Hematopoietic multipotent progenitor cell (in vitro differentiated cells): ENCODE measurements around the gene GLG1. TPM values are rescaled to one million over a fixed set of nuclear protein-coding genes. Genes with fewer than 3 reads are reported as not detected.
"Not testable (repeated sequence)": the region's sequence is repeated elsewhere in the genome, so short reads cannot be mapped to it uniquely, and the experiment has no call there.

ENCODE experiments used
- DNase-seq, 3 donors: peaks; one replicate each; pipeline ENCODE4 v3.0.0-alpha.2; 2011 to 2015; ENCODE audit warnings: low read depth in 2 of 3, low spot score in 2 of 3
- total RNA-seq: library from RNA; depleted of rRNA; stranded (reverse); fragments of >200 nt; gene quantifications from one replicate; pipeline ENCODE4 v1.2.3, GENCODE V29; 2012

GLG1 gene
- total RNA-seq, result 32.9 TPM

DNA sequence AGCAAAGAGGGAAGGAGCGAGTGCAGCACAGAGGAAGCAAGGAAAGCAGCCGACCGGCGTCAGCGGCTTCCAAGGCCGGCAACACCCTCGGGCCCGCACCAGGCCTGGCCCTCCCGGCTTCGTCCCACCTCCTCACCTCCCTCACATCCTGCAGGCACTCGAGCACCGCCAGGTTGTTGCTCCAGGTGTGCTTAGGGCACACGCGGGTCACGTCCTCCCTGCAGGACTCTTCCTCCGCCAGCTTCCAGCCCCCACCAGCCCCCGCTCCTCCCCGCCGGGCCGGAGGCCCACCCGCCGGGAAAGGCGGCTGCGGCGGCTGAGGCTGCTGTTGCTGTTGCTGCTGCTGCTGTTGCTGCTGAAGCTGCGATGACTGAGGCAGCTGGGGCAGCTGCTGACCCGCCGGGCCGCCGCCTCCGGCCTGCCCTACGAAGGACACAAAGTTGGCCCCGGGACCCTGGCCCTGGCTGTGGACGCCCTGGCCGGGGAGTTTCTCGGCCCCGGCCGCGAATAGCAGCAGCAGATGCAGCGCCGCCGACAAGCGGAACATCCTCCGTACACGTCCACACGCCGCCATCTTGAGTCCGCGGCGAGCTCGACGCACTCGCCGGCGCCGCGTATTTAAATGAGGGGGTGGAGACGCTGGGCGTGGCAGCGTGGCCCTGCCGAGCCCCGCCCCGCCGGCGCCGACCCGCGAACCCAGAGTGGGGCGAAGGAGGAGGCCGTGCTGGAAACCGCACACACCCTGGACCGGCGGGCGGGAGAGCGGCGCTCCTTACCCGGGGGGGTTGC, at the start of gene GLG1:
Gene GLG1 (minus strand): TSS at position 594 of the 789 bp plus-strand sequence. CDS start 20 bp downstream, at position 574.
- peak; percentile 81 to 90 (median 90) for DNase-seq

DNA sequence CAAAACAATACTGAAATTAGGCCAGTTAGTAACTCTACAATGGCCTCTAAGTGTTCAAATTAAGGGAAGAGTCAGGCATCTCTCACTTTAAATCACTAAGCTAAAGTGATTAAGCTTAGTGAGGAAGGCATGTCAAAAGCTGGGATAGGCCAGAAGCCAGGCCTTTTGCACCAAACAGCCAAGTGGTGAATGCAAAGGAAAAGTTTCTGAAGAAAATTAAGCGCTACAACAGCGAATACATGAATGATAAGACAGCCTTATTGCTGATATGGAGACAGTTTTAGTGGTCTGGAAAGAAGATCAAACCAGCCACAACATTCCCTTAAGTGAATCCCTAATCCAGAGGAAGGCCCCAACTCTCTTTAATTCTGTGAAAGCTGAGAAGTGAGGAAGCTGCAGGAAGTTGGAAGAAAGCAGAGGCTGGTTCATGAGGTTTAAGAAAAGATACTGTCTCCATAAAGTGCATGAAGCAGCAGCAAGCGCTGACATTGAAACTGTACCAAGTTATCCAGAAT, 47.7 kb upstream of the GLG1 start:
- no peak for DNase-seq

DNA sequence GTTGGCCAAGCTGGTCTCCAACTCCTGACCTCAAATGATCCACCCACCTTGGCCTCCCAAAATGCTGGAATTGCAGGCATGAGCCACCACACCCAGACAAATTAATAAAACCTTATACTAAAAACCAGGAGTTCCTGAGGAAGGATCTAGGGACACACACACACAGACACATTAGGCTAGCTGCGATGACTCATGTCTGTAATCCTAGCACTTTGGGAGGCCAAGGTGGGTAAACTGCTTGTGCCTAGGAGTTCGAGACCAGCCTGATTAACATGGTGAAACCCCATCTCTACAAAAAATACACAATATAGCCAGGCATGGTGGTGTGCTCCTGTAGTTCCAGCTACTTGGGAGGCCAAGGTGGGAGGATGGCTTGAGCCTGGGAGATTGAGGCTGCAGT, 46.0 kb upstream of the GLG1 start:
- not testable (repeated sequence) for DNase-seq

- no peak for DNase-seq
These were observed 45.3 kb upstream of the GLG1 start for GRCh38 chr16:74652249-74652648.

DNA sequence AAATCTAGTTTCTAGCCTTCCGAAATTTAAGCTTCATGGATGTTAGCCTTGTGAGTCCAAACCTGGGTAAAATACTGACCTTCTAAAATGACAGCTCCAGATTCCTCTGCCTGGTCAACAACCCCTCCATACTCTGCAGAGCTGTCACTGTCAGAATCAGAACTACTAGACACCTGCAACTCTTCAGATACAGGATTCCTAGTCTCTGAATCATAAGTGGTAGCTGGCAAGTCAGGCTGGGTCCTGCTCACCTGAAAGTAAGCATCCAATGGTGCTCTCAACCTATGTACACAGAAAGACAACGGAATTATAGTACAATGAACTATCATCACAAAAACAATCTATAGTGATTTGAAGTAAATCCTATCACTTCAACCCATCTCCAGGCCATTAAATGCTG, 44.9 kb upstream of the GLG1 start:
- DNase-seq, result no peak

- peak in 2 of 3 donors; percentile 22 to 52 for DNase-seq
These were observed 44.2 kb upstream of the GLG1 start for GRCh38 chr16:74650966-74651567.

DNA sequence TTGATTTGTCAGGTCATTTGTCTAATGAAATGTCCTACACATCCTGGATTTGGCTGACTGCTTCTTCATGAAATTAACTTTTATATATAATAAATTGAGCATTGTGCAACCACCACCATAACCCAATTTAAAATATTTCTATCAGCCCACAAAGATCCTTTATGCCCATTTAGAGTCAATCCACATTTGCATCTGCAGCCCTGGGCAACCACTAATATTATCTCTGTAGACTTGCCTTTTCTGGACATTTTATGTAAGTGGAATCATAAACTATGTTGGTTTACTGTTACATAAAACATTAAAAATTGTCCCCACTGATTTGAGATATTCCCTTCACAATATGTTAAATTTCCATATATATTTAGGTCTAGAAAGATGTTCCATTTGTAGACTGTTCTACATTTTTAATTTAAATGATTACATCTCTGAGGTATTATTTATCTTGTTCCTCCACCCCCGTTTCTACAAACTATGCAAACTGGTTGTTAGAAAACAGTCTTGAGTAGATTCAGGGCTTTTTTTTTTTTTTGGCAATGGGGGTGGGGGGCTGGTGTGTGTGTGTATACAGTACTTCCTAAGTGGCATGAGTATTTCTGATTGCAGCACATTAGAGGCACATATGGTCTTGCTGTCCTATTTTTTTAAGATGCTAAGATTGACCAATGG, 43.1 kb upstream of the GLG1 start:
- no peak for DNase-seq

GRCh38 chr16:74641969-74642368, 35.1 kb upstream of the GLG1 start:
- no peak for DNase-seq

DNA sequence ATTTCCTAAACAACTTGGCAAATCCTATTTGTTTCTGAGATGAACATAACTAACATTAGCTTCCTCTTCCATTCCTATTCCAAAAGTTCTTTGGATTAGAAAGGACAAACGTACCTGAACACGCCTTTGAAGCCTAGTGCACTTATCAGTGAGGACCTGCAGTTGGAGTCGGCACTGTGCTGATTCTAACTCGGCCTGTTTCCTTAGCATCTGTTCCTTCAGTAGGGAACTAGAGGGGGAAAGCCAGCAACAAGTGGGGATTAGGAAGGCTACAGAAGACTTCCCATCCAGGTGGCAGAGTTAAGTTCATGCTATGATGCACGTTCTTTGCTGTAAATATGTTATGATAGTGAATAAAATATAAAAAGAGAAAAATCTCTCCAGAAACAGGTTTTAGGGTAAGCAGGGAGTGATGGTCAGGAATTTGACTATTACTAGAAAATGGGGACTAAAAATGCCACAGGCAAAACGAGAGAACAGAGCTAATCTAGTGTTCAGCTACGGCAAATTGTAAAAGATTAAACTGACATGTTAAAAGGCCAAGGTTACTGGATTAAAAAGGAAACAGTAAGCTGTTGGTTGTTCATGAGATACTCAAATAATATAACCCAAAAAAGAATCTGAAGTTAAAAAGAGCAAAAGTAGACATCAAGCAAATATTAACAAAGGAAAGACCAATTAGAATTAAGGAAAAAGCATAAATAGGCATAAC, 31.0 kb upstream of the GLG1 start:
- DNase-seq, result no peak

- DNase-seq, result no peak
These were observed 28.4 kb upstream of the GLG1 start for GRCh38 chr16:74635303-74635702.

- DNase-seq, result no peak
These were observed 26.8 kb upstream of the GLG1 start for GRCh38 chr16:74633686-74634085.

DNA sequence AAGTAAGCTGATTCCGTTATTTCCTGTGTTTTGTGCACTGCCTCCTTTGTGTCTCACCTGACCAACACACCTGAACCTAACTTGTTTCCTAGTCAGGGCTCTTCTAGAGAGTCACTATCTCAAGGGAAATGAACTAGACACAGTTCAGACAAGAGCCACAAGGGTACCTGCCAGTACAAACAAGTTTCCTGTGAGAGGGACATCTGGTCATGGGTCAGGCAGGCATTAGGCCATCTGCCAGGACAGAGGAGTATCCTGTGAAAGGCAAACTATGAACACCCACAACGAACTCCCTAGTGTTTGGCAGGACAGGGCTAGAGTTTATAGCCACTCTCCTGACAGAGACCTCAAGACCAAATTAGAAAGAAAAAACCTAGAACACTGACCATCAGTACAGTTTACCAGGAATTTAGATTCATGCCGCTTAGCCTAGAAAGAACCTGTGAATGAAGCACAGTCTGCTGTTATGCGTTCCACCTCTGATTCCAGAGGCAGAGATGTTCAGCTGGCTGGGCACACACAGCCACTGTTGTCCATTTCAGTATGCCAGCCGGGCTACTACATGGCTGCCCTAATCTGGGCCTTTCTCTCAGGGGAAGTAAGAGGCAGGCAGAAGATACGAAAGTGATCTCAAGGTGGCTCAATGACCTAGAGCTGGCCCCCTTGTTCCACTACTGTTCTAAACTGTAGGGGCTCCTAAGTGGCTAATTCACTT, 20.7 kb upstream of the GLG1 start:
- DNase-seq, result no peak

- DNase-seq, result no peak
These were observed 20.0 kb upstream of the GLG1 start for GRCh38 chr16:74626741-74627416.

DNA sequence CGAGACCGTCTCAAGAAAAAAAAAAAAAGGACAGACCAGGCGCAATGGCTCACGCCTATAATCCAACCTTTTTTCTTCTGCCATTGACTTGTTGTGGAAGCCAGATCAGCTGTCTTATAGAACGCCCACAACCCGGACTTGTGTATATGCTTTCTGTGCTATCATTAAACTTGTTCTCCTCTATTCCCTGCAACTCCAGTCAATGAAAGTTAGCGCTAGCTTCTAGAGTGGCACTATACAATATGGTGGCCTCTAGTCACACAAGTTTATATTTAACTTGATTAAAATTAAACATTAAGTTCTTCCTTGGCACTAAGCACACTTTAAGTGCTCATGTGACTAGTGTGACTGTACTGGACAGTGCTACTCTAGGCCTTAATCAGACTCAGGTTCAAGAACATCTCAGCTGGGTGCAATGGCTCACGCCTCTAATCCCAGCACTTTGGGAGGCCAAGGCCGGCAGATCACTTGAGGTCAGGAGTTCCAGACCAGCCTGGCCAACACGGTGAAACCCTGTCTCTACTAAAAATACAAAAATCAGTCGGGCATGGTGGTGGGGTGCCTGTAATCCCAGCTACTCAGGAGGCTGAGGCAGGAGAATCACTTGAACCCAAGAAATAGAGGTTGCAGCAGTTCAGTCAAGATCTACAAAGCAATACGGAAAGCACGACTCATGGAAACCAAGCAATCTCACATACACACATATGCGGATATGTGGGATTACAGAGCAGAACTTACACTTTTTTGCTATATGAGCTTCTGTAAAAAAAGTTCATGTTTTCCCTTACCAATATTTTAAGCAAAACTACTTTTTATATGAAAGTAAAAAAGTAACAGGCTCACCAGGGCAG, 18.8 kb upstream of the GLG1 start:
- no peak for DNase-seq

DNA sequence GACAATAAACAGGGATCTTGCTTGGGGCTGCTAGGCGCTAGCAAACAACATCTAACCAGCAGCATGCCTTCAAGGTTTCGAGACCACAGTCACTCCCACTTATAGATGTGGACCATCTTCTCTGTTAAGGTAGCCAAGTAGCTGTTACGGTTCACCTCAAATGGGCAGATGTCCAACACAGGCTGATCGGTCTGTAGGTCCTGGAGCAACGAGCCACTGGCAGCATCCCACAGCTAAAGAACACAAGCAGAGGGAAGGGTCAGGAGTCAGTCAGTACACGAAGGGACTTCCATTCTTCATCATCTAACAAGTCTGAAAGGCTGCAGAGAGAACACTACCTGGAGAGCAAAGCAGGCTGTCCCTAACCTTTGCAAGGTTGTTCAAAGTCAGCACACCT, 16.9 kb upstream of the GLG1 start:
- DNase-seq, result no peak

- peak in 2 of 3 donors; percentile 33 to 55 for DNase-seq
These were observed 16.4 kb upstream of the GLG1 start for GRCh38 chr16:74623214-74623838.

GRCh38 chr16:74622005-74622404, 15.1 kb upstream of the GLG1 start:
- no peak for DNase-seq

GRCh38 chr16:74617206-74617788, 10.4 kb upstream of the GLG1 start:
- no peak for DNase-seq
